ENCODE measurements around the gene RALB.

GRCh38 chr2:120262150-120262549, 9.5 kb downstream of the RALB start:
- TF ChIP-seq JUND (IDR thresholded peaks at IDR 0.05), result no peak
- no peak for TF ChIP-seq GABPA (IDR thresholded peaks at IDR 0.05; ENCODE audit: low read depth)
- TF ChIP-seq NFIC (IDR thresholded peaks at IDR 0.05; ENCODE audit: borderline replicate concordance), result no peak
- no peak for TF ChIP-seq FOXJ3 (CRISPR knock-in tag; IDR thresholded peaks at IDR 0.05)
- TF ChIP-seq RAD21 (IDR thresholded peaks at IDR 0.05; ENCODE audit: low read length), result no peak
- no peak for TF ChIP-seq CTCF (IDR thresholded peaks at IDR 0.05)
- TF ChIP-seq EP300 (IDR thresholded peaks at IDR 0.05; ENCODE audit: borderline replicate concordance in 1 of 2, low read depth in 1 of 2, low read length in 1 of 2), result no peak

Data from SK-N-SH (cell line).